Measurements from ENCODE around the gene ILKAP.

The ILKAP gene

DNA sequence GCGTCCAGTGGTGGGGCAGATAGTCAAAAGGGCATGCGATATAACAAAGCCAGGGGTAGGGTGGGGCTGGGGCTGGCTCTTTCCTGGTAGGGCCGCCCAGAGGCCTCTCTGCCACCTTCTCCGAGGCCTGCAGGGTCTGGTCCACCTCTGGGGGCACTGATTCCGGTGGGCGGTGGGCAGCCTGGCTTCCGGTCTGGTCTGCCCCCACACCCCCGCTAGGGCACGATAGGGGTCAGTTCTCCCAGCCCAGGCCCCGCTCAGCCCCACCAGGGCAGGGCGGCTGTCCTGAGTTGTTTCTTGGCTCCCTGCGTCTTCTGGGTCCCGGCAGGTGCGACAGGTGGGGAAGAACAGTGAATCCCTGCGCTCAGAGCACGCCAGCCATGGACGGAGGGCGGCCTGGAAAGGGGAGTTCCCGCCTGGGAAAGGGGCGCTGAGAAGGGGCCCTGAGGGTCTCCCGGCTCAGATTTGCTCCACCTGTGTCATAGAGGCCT is 45.4 kb downstream of the ILKAP start:
- DNase-seq, result no peak
- in situ Hi-C loops (cut with HindIII; ENCODE audit: low pct_ligation_motif_present, low pct_unique_long_range_greater_than_20kb, low sequenced_read_pairs), result no loop called here

DNA sequence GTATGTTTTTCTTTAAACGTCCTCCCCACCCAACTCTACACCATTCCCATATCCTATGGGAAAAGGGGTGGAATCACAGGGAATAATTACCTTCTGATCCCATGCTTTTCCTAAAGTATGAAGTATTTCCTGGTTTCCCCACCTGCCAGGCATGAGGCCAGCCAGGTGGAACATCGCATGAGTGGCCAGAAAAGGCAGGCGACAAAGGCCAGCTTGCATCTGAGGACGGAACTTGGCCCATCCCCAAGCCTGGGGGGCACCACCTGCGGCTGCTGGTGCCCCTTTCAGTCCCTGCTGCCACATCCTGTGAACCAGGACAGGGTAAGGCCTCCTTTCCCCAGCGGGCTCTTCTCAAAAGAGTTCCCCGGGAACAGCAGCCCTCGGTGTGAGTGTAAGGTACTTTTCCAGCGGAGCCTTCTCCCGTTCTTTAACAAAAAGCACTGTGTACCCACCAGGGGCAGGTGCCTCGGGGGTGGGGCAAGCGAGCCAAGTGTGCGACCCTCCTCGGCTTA is 45.9 kb downstream of the ILKAP start:
- in situ Hi-C loops (cut with HindIII; ENCODE audit: low pct_ligation_motif_present, low pct_unique_long_range_greater_than_20kb, low sequenced_read_pairs), result no loop called here
- DNase-seq, result no peak

DNA sequence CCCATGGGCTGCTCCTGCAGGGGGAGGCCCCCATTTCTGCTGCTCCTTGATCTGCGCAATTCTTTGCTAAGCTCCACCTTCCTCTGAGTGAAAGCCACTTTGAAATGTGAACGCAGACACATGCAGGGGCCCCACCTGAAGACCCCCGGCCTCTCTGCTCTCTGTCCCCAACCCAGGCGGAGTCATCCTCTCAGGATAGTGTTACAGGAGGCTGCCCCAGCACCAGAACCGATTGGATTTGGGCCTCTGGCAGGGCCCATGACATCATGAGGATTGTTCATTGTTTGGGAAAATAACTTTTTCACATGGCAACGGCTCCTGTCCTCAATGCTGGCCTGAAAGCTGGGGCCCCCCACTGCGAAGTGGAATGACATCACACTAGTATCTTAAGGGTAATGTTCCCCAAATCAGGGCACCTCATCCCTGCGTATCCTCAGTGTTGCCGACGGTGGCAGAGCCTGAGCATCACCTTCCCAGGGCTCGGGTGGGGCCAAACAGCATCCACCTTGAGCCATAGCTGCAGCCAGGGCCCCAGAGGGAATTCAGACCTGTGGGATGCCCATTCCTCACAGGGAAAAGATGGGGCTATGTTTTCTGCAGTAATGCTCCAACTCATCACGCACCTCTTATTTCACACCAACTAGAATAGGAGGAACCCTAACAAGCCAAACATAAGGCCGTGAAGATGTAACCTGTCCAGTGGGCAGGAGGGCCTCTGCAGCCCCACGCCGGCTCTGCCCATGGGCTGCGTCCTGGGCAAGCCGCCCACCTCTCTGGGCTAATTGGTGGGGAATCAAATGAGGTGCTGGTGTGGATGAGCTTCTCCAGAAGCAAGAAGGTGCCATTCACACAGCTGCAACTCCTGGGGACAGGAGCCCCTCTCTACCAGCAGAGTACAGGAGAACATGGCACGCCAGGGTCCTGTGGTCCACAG is 47.5 kb downstream of the ILKAP start:
- DNase-seq, result no peak
- in situ Hi-C loops (cut with HindIII; ENCODE audit: low pct_ligation_motif_present, low pct_unique_long_range_greater_than_20kb, low sequenced_read_pairs), result no loop called here

DNA sequence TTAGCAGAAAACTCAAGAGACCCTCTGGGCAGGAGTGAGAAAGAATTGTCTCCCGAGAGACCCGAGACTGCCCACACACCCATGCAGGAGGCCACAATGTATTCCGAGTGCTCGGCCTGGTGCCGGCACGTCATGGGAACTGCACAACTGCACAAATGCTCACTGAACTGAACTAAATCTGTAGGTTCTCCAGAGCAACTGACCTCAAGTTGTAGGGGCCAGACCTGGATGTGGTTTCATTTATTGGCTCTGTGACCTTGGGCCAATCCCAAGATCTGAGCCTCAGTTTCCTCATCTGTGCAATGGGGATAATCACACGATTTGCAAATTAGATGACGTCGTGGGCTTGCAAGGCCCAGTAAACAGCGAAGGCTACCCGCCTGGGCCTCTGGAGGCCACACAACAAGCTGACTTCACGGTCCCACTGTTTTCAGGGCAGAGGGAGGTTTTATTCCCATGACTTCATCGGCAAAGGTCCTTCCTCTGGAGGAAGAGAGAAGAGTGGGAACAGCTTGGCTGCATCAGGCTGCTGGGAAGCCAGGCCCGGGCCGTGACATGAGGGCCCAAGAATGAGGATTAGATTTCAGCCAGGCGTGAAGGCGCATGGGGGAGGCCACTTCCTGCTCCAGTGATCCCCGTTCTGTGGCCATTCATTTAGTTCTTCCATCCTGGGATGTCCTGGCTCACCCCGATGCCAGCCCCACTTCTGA is 48.3 kb downstream of the ILKAP start:
- DNase-seq, result peak; percentile 96

DNA sequence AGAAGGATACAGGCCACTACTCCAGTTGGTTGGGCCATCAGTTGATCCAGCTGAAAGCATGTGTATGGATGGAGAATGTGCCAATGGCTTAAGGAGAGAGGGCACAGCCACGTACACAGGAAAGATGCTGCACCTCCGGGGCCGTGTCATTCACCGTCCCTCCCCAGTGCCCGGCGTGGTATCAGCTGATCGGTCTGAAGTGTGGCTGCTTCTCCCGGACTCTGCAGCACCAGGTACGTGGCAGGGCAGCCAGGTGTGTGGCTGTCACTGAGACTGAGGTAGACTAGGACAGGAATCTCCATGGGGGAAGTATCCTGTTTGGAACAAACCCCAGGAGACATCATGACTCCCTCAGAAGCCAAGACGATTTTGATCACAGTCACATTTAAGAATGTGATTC is 48.9 kb downstream of the ILKAP start:
- no peak for DNase-seq
- in situ Hi-C loops (cut with HindIII; ENCODE audit: low pct_ligation_motif_present, low pct_unique_long_range_greater_than_20kb, low sequenced_read_pairs), result no loop called here

More for the DNA sequence above, 48.3 kb downstream of the ILKAP start:
- in situ Hi-C loops (cut with HindIII; ENCODE audit: low pct_ligation_motif_present, low pct_unique_long_range_greater_than_20kb, low sequenced_read_pairs), result no loop called here

DNA sequence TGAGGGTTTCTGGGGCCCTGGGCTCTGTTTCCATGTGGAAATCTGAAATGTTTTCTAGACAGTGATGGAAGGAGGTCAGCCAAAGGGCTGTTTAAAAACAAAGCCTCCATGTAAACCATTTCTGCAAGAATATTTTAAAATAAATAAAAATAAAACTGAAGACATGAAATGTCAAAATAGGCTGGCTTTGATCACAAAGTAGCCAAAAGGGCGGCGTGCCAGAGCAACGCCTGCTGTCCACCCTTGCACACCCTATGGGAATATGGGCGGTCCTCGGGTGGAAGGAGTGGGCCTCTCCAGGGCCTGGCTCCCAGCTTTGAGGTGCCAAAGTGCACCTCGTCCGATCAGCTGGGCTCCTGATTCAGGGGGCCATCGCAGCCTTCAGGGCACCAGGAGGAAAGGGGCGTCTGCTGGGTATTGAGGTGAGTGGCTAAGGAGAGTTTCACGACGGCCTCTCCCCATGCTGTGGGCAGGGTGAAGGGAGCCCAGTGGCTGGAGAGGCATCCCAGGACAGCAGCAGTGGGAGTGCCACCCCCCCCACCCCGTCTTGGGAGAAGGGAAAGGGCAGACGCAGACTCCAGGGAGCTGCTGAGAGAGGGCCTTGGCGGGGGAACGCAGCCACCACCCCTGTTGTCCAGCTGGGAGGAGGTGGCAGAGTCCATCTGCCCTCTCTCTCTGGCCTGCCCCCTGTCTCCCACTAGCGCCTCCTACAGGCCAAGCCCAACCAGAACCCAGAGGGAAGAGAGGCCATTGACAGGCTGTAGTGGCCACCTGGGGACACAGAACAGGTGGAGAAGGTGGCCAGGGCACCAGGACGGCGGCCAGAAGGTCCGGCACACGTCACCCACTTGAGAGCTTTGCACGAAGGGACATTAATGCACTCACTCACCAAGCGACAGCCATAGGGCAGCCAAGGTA is 50.5 kb downstream of the ILKAP start:
- in situ Hi-C loops (cut with HindIII; ENCODE audit: low pct_ligation_motif_present, low pct_unique_long_range_greater_than_20kb, low sequenced_read_pairs), result no loop called here

DNA sequence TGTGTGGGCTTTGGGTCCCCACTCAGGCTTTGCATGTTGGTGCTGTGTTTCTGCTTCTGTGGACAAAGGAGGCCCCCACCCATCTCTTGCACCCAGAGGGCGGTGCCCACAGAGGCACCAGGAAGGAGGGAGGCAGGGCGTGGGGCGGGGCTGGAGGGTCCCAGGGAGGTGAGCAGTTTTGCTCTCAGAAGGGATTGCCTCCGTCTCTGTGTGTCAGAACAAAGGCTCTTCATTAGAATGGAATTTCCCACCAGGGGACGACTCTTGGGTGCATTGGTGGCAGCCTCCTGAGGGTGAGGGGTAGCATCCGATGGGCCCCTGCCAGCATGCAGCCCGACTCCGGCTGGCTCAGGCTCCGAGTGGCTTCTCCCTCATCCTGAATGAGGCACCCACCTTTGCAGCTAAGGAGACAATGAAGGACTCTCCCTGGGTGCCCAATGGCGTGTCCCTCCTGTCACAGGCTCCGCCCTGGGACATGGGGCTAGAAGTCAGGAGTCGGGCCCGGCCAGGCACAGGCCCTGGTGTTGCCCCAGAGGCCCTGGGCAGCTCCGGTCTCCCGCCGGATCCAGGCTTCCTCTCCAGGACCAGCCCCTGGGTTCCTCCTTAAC is 51.8 kb downstream of the ILKAP start:
- no peak for DNase-seq

More for the DNA sequence above, 50.5 kb downstream of the ILKAP start:
- DNase-seq, result no peak

DNA sequence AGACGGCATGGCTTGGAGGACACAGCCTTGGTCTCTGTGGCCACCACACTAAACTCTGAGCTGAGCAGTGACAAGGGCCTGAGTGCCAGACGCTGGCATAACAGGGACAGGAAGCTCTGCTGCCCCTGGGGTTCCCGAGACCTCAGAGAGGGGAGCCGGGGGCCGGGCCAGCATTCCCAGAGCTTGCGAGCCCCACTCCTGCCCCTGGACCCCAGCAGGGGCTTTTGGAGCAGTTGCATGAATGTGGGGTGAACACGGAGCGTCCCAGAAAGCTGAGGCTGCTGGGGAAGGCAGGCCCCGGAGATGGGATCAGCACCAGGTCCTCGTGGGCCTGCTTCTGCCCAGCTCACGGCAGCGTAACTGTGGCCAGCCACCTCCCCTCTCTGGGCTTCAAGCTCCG is 52.3 kb downstream of the ILKAP start:
- in situ Hi-C loops (cut with HindIII; ENCODE audit: low pct_ligation_motif_present, low pct_unique_long_range_greater_than_20kb, low sequenced_read_pairs), result no loop called here
- DNase-seq, result no peak

More for the DNA sequence above, 51.8 kb downstream of the ILKAP start:
- in situ Hi-C loops (cut with HindIII; ENCODE audit: low pct_ligation_motif_present, low pct_unique_long_range_greater_than_20kb, low sequenced_read_pairs), result no loop called here

DNA sequence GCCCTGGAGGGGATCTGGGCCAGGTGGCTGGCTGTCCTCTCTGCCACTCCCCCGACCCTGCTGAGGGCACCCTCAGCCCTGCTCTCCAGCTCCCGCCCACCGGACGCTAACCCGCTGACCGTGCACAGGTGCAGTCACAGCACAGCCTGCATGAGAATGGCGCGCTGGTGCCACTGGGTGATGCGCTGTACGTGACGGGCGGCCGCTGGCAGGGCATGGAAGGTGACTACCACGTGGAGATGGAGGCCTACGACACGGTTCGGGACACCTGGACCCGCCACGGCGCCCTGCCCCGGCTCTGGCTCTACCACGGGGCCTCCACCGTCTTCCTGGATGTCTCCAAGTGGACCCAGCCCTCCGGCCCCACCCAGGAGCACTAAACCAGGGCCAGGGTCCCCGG is 52.8 kb downstream of the ILKAP start:
- no peak for DNase-seq
- in situ Hi-C loops (cut with HindIII; ENCODE audit: low pct_ligation_motif_present, low pct_unique_long_range_greater_than_20kb, low sequenced_read_pairs), result no loop called here

DNA sequence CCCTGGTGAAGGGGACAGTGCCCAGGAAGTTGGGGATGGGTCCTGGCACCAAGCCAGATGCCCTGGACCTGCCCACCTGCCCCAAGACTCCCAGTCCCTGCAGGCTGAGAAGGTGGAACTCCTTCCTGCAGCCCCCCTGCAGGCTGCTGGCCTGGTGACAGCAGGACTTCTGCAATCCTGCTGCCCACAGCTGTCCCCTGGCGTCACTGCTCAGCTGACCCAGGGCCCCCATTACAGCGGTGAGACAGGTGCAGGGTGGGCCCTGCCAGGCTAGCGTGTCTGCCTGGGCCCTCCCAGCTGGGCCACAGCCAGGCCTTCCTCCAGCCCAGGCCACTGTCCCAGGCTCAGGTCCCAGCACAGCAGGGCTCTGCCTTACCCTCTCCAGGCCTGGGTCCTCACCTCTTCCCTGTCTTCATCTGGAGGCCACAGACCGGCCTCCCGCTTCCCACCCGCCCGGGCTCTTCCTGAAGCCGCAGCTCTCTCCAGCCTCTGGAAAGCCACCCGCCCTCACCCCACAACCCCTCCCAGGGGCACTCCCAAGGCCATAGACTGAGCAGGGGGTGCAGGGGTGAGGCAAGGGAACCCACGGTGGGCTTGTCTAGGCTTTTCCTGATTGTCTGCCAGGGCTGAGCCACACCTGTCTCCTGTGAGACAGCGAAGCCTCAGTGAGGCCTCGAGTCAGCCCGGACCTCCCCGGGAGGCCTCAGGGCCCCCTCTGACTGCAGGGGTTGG is 53.5 kb downstream of the ILKAP start:
- DNase-seq, result no peak
- in situ Hi-C loops (cut with HindIII; ENCODE audit: low pct_ligation_motif_present, low pct_unique_long_range_greater_than_20kb, low sequenced_read_pairs), result no loop called here

DNA sequence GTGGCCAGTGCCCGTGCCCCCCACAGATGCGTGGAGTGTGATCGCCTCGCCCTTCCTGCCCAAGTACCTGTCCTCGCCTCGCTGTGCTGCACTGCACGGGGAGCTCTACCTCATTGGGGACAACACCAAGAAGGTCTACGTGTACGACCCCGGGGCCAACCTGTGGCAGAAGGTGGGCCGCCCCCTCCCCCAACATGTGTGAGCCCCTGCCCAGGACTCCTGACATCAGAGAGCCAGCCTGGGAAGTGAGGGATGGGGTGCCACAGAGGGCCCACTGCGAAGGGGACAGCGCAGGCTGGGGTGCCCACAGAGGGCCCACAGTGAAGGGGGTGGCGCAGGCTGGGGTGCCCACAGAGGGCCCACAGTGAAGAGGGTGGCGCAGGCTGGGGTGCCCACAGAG is 54.5 kb downstream of the ILKAP start:
- no peak for DNase-seq
- in situ Hi-C loops (cut with HindIII; ENCODE audit: low pct_ligation_motif_present, low pct_unique_long_range_greater_than_20kb, low sequenced_read_pairs), result no loop called here

DNA sequence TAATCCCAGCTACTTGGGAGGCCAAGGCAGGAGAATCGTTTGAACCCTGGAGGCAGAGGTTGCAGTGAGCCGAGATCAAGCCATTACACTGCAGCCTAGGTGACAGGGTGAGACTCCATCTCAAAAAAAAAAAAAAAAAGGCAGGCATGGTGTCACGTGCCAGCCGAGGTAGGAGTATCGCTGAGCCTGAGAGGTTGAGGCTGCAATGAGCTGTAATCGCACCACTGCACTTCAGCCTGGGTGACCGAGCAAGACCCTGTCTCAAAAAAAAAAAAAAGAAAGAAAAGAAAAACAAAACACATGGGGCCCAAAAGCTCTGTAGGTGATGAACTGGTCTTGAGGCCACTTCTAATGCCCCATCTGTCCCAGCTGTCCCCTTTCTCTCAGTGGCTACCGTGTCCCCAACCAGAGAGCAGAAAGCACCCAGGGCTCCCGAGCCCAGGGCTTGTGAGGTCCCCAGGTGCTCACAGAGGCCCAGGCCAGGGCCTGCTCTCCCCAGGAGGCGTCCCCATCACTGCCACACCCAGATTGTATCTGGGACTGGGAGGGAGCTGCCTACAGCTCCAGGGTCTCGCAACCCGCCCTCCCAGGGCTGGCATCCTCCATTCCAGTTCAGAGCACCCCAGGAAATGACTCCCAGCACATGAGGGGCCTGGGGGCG is 56.5 kb downstream of the ILKAP start:
- no peak for DNase-seq
- in situ Hi-C loops (cut with HindIII; ENCODE audit: low pct_ligation_motif_present, low pct_unique_long_range_greater_than_20kb, low sequenced_read_pairs), result no loop called here

DNA sequence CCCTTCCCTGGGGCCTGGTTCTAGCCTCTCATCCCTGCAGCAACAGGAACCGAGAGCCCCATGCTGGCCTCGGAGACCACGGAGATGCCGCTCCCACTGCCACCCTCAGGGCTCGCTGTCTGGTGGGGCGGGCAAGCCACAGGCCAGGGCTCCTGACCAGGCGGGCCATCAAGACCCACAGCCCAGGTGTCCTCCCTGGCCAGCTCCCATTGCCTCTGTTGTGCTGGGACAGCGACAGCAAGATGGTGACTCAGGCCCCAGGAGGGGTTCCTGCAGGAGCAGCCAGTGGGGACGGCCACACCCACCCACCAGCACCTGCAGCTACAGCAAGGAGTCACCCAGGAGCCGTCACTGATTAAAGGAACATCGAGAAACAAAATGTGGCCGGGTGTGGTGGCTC is 57.6 kb downstream of the ILKAP start:
- no peak for DNase-seq
- in situ Hi-C loops (cut with HindIII; ENCODE audit: low pct_ligation_motif_present, low pct_unique_long_range_greater_than_20kb, low sequenced_read_pairs), result no loop called here

DNA sequence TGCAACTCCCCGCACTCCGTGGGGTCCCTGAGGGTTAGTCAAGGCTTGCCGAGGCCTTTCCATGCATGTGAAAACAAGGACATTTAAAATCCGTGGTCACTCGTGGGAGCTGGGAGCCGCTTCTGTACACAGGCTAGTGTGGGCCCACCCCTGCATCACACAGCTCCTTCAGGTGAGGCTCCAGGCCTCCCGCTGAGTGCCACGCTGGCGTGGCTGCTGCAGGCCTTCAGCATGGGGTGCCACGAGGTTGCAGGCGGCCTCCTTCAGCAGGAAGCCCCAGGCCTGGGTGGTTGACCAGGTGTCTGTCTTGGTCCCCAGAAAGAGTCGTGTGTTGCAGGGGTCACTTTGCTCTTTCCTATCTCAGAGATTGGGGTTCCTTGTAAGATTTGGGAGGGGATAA is 58.4 kb downstream of the ILKAP start:
- in situ Hi-C loops (cut with HindIII; ENCODE audit: low pct_ligation_motif_present, low pct_unique_long_range_greater_than_20kb, low sequenced_read_pairs), result no loop called here
- DNase-seq, result no peak

DNA sequence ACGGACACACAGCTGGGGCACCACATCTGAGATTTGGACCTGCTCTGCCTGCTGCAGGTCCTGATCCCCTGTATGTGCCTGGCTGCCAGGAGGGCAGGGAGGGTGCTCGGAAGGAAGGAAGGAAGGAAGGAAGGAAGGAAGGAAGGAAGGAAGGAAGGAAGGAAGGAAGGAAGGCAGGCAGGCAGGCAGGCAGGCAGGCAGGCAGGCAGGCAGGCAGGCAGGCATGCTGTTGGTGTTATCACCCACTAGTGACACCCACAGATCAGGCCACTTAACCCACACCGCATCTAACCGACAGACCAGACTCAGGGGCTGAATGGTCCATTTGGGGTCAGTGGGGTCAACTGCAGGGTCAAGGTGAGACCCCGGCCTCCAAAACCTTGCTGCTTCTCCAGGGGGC is 59.2 kb downstream of the ILKAP start:
- no peak for DNase-seq
- in situ Hi-C loops (cut with HindIII; ENCODE audit: low pct_ligation_motif_present, low pct_unique_long_range_greater_than_20kb, low sequenced_read_pairs), result no loop called here

DNA sequence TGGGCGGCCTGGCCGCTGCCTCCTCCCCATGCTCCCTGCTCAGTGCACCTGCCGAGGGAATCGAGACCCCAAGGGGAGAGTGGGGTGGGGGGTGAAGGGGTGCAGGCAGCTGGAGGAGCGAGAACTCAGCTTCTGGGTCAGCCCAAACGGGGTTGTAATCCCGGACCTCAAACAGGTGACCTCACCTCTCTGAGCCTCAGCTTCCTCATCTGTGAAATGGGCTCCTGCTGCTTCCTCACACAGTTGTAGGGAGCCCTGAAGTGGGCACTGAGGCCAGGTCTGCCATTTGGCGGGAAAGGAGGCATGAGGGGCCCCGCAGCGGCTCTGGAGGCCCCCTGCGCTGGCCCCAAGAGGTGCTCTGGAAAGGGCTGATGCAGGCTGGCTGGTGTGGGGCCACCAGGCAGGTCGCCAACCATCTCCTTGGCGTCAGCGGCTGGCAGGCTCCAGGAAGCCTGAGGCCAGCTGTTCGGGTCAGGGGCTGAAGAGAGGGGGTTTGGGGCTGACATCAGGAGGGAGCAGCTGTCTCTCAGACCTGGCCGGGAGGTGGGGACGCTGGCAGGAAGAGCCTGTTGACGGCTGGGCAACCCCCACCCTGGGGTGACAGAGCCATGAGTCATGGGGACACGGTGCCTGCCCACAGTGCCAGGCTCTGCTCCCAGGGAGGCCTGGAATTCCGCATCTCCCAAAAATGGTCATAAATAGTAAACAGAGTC is 60.1 kb downstream of the ILKAP start:
- in situ Hi-C loops (cut with HindIII; ENCODE audit: low pct_ligation_motif_present, low pct_unique_long_range_greater_than_20kb, low sequenced_read_pairs), result no loop called here
- DNase-seq, result peak; percentile 88

All from ACHN (cell line).